Measurements from ENCODE around the gene LONRF2.

LONRF2 gene

DNA sequence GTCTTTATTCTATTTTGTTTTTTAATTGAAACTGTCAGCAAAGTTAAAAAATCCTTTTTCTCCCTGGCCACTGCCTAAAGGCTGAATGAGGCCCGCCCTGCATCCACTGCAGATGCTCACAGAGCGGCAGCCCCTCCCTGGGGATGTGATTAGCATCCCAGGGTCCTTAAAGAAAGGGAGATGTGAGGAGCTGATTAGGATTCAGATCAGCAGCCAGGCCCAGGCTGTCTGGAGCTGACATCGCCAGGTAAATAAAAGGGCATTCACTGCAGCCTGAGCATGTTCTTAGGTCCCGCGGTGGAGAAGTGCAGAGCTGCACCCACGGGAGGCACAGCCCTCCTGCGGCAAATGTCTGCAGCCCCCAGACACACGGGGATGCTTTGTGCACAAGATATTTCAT is 83.8 kb downstream of the LONRF2 start:
- no peak overlapping the region for H3K4me3 ChIP-seq (ENCODE audit: low read depth, low read length)
- DNase-seq (ENCODE audit: low read depth), result no peak
- TF ChIP-seq, protein P1, sequence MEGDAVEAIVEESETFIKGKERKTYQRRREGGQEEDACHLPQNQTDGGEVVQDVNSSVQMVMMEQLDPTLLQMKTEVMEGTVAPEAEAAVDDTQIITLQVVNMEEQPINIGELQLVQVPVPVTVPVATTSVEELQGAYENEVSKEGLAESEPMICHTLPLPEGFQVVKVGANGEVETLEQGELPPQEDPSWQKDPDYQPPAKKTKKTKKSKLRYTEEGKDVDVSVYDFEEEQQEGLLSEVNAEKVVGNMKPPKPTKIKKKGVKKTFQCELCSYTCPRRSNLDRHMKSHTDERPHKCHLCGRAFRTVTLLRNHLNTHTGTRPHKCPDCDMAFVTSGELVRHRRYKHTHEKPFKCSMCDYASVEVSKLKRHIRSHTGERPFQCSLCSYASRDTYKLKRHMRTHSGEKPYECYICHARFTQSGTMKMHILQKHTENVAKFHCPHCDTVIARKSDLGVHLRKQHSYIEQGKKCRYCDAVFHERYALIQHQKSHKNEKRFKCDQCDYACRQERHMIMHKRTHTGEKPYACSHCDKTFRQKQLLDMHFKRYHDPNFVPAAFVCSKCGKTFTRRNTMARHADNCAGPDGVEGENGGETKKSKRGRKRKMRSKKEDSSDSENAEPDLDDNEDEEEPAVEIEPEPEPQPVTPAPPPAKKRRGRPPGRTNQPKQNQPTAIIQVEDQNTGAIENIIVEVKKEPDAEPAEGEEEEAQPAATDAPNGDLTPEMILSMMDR (IDR thresholded peaks at IDR 0.05; ENCODE audit: low read depth, low read length, missing control alignments), result no peak

DNA sequence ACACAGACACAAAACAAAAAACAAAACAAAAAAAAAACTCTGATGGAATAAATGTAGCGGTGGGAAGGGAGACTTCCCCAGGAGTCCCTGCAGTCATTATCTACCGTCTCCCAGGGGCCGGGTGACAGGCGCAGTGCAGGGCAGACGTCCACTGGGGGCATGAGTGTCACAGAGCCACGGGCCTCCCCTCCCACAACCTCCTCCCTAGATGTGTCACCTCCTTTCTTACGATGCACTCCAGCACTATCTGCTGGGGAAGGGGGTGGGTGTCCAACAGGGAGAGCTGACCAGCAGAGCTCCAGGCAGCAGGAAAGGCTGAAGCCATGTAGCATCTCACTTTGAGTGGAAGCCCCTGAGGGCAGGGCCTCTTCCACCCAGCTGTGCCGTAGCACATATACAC is 84.5 kb downstream of the LONRF2 start:
- TF ChIP-seq, protein P1 (IDR thresholded peaks at IDR 0.05; ENCODE audit: low read depth, low read length, missing control alignments), result no peak
- no peak for DNase-seq (ENCODE audit: low read depth)
- H3K4me3 ChIP-seq (ENCODE audit: low read depth, low read length), result no peak overlapping the region

DNA sequence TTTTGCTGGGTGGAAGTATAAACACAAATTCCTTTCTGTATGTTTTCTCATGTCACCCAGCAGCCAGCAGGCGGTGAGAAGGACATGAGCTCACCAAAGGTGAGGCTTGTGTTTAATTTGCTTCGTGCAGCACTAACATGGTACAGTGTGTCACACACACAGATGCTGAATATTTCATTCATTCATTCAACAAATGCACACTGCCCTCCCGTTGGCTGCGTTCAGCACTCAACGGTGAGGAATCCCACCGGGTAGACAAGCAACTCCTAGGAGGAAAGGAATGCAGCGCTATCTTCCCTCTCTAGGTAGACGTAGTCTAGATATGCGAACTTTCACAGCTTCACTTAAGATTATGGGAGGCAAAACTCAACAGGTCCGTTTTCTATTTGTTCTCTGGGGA is 85.1 kb downstream of the LONRF2 start:
- no peak overlapping the region for H3K4me3 ChIP-seq (ENCODE audit: low read depth, low read length)
- DNase-seq (ENCODE audit: low read depth), result no peak
- TF ChIP-seq, protein P1 (IDR thresholded peaks at IDR 0.05; ENCODE audit: low read depth, low read length, missing control alignments), result no peak

DNA sequence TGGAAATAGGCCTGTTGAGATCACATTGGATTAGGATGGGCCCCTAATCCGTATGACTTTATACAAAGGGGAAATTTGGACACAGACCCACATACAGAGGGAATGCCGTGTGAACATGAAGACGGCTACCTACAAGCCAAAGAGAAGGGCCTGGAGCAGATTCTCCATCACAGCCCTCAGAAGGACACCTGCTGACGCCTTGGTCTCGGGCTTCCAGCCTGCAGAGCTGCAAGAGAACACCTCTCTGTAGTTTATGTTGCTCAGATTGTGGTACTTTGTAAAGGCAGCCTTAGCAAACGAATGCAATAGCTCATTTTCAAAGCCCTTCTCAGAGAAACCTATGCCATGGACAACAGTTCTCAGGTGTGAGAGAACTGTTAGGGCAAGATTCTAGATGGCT is 86.1 kb downstream of the LONRF2 start:
- no peak overlapping the region for H3K4me3 ChIP-seq (ENCODE audit: low read depth, low read length)

DNA sequence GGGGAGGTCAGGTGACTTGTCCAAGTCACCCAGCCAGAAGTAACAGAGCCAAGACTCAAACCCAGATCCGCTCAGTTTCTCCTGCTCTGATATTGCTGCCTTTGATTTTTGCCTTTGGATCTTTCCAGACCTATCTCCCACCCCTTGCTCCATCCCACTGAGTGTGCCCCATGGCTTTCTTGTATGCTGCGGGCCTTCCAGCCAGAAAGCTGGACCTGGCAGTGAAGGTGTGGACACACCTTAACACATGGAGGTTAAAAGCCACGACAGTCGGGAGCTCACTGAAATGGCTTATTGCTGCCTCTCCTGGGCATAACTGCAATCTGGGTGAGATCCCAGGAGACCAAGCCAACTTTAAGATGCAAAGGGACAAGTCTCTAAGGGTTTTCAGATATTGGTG is 86.7 kb downstream of the LONRF2 start:
- DNase-seq (ENCODE audit: low read depth), result no peak
- no peak overlapping the region for H3K4me3 ChIP-seq (ENCODE audit: low read depth, low read length)
- TF ChIP-seq, protein P1 (IDR thresholded peaks at IDR 0.05; ENCODE audit: low read depth, low read length, missing control alignments), result no peak

More for the DNA sequence above, 86.1 kb downstream of the LONRF2 start:
- TF ChIP-seq, protein P1 (IDR thresholded peaks at IDR 0.05; ENCODE audit: low read depth, low read length, missing control alignments), result no peak
- no peak for DNase-seq (ENCODE audit: low read depth)

DNA sequence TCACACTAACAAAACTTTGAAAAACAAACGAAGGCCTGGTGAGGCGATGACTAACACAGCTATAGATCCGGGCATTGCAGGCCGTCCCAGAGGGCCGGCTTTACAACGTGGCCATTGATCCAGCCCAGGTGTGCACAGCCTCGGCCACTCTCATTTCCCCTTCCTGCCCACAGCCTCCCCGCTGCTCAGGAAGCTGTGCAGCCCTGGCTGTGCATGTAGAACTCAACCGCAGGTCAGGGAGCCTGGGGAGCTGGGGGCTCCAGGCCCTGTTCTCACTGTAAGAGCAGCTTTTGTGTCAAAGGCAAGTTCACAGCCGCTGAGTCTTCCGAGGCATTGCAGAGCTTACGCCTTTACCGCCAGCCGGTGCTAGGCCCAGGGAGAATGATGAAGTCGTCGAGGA is 87.2 kb downstream of the LONRF2 start:
- DNase-seq (ENCODE audit: low read depth), result peak; percentile 44
- no peak overlapping the region for H3K4me3 ChIP-seq (ENCODE audit: low read depth, low read length)
- TF ChIP-seq, protein P1 (IDR thresholded peaks at IDR 0.05; ENCODE audit: low read depth, low read length, missing control alignments), result no peak

DNA sequence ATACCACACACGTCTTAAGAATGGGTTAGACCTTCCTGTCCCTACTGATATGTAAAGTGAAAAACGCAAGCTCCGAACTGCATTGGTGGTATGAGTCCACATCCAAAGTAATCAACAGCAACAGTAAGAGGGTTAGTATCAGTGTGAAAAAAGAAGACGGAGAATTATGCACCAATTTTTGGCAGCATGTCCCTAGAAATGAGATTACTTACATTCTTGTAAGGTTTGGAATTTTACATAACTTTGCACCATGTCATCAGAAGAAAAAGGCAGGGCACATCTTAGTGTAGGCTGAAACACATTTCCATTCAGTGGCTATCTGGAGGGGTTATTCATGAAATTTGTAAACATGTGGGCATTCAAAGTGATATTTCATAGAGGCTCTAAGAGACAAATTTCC is 88.2 kb downstream of the LONRF2 start:
- TF ChIP-seq, protein P1 (IDR thresholded peaks at IDR 0.05; ENCODE audit: low read depth, low read length, missing control alignments), result no peak
- DNase-seq (ENCODE audit: low read depth), result no peak
- no peak overlapping the region for H3K4me3 ChIP-seq (ENCODE audit: low read depth, low read length)
